A549 (cell line): ENCODE measurements around the gene KIF13A. TPM values are rescaled to one million over a fixed set of nuclear protein-coding genes. Genes with fewer than 3 reads are reported as not detected.

Experiments used
- ATAC-seq, 2 experiments: fragments of 200-7000 bp in 1 of 2; fragments of >200 bp in 1 of 2; cut with Nextera tagmentation in 1 of 2; cut with Tn5 transposase in 1 of 2; 3 replicates each; pipeline versions ENCODE4 v1.8.0 to v1.9.1; 2018 to 2020; ENCODE audit warnings: mild to moderate bottlenecking in 1 of 2, moderate library complexity in 1 of 2
- CTCF ChIA-PET: fragments of 300-600 bp; sonication (Branson Sonifier 250); formaldehyde crosslinking; extraction: SDS; loops from one replicate; lab custom pipeline; 2021; ENCODE audit warnings: antibody characterized with exemption, inconsistent platforms; lab: Yijun Ruan, JAX
- POLR2A ChIA-PET: fragments of 350-600 bp; formaldehyde crosslinking; extraction: SDS; loops from one replicate; lab custom pipeline; 2021; ENCODE audit warnings: antibody characterized with exemption, inconsistent platforms; lab: Yijun Ruan, JAX
- DNase-seq, 2 experiments: peaks; one replicate each; pipeline versions ENCODE4 v3.0.0 to v3.0.0-alpha.2; 2011 to 2016; ENCODE audit warnings: low read depth in 1 of 2, low spot score in 1 of 2
- FAIRE-seq: peaks from 2 replicates; lab custom pipeline; 2011; peaks lifted over from hg19 to GRCh38; lab: Jason Lieb, UNC
- H3K27ac ChIP-seq, 2 experiments: fragments of >200 bp; sonication (Bioruptor Twin); formaldehyde crosslinking; 3 replicates each; pipeline ENCODE4 v1.5.1; 2016 to 2017
- H3K4me1 ChIP-seq: fragments of >200 bp; sonication (Bioruptor Twin); formaldehyde crosslinking; 3 replicates; pipeline ENCODE4 v1.6.1; 2016
- H3K4me2 ChIP-seq: fragments of >200 bp; sonication (Bioruptor Twin); formaldehyde crosslinking; 3 replicates; pipeline ENCODE4 v1.6.1; 2016
- H3K4me3 ChIP-seq: fragments of >200 bp; sonication (Bioruptor Twin); formaldehyde crosslinking; 3 replicates; pipeline ENCODE4 v1.5.1; 2016
- H3K9me3 ChIP-seq: fragments of >200 bp; sonication (Bioruptor Twin); formaldehyde crosslinking; 3 replicates; pipeline ENCODE4 v1.6.1; 2016
- BCL3 ChIP-seq: fragments of >200 bp; sonication (Bioruptor Twin); formaldehyde crosslinking; IDR thresholded peaks from 3 replicates; pipeline ENCODE4 v1.6.1; 2016
- BHLHE40 ChIP-seq: IDR thresholded peaks from 2 replicates; pipeline ENCODE4 v1.6.1; 2012; ENCODE audit warnings: low read depth, low read length, inconsistent platforms
- CBX2 ChIP-seq: fragments of 200-600 bp; sonication (generic); IDR thresholded peaks from 2 replicates; pipeline ENCODE4 v1.6.1; 2016; ENCODE audit warnings: low read depth, mild to moderate bottlenecking, borderline replicate concordance
- CBX8 ChIP-seq: fragments of 200-600 bp; sonication (generic); IDR thresholded peaks from 2 replicates; pipeline ENCODE4 v1.6.1; 2016
- CHD2 ChIP-seq: fragments of 150-350 bp; IDR thresholded peaks from 2 replicates; pipeline ENCODE4 v1.6.1; 2014; ENCODE audit warnings: low read length; ENCODE audit not compliant: partially characterized antibody
- CTCF ChIP-seq: fragments of >200 bp; sonication (Bioruptor Twin); formaldehyde crosslinking; IDR thresholded peaks from 3 replicates; pipeline ENCODE4 v1.5.1; 2016
- ELK1 ChIP-seq: fragments of 150-350 bp; IDR thresholded peaks from 2 replicates; pipeline ENCODE4 v1.6.1; 2014; ENCODE audit warnings: low read depth, mild to moderate bottlenecking, low read length
- EP300 ChIP-seq, 2 experiments: fragments of >200 bp; sonication (Bioruptor Twin); formaldehyde crosslinking; IDR thresholded peaks; 2 replicates in 1 of 2; 3 replicates in 1 of 2; pipeline ENCODE4 v1.6.1; 2016 to 2017
- ESRRA ChIP-seq: fragments of 150-350 bp; IDR thresholded peaks from 2 replicates; pipeline ENCODE4 v1.6.1; 2014; ENCODE audit warnings: mild to moderate bottlenecking, low read length, borderline replicate concordance
- GATA3 ChIP-seq: IDR thresholded peaks from 2 replicates; pipeline ENCODE4 v1.6.1; 2012; ENCODE audit warnings: borderline replicate concordance
- HDAC2 ChIP-seq: fragments of 200-600 bp; sonication (generic); IDR thresholded peaks from 2 replicates; pipeline ENCODE4 v1.6.1; 2016
- HEYL ChIP-seq: fragments of 250-450 bp; sonication (Bioruptor Pico); IDR thresholded peaks from 2 replicates; pipeline ENCODE4 v1.8.0; 2021; ENCODE audit warnings: mild to moderate bottlenecking, moderate library complexity
- HMGXB4 ChIP-seq: fragments of 250-450 bp; sonication (Bioruptor Pico); IDR thresholded peaks from 2 replicates; pipeline ENCODE4 v1.5.0; 2021; ENCODE audit warnings: mild to moderate bottlenecking, moderate library complexity, borderline replicate concordance
- HOXA7 ChIP-seq: fragments of 250-450 bp; sonication (Bioruptor Pico); IDR thresholded peaks from 2 replicates; pipeline ENCODE4 v1.5.0; 2020; ENCODE audit warnings: mild to moderate bottlenecking, moderate library complexity
- HOXB13 ChIP-seq: fragments of 250-450 bp; sonication (Bioruptor Pico); IDR thresholded peaks from 2 replicates; pipeline ENCODE4 v1.5.0; 2020; ENCODE audit warnings: low read depth, mild to moderate bottlenecking, moderate library complexity
- HOXB5 ChIP-seq: fragments of 250-450 bp; sonication (Bioruptor Pico); IDR thresholded peaks from 2 replicates; pipeline ENCODE4 v1.5.0; 2020; ENCODE audit warnings: mild to moderate bottlenecking, moderate library complexity
- JUN ChIP-seq, 2 experiments: fragments of >200 bp; sonication (Bioruptor Twin); formaldehyde crosslinking; IDR thresholded peaks; 2 replicates in 1 of 2; 3 replicates in 1 of 2; pipeline ENCODE4 v1.6.1; 2016 to 2017
- JUNB ChIP-seq: fragments of >200 bp; sonication (Bioruptor Twin); formaldehyde crosslinking; IDR thresholded peaks from 2 replicates; pipeline ENCODE4 v1.6.1; 2016
- KDM1A ChIP-seq: fragments of 200-600 bp; sonication (generic); IDR thresholded peaks from 2 replicates; pipeline ENCODE4 v1.6.1; 2016; ENCODE audit warnings: low read depth, mild to moderate bottlenecking
- KDM5A ChIP-seq: fragments of 200-600 bp; sonication (generic); IDR thresholded peaks from 2 replicates; pipeline ENCODE4 v1.6.1; 2016; ENCODE audit warnings: antibody characterized with exemption, mild to moderate bottlenecking
- MAFK ChIP-seq: fragments of 450-650 bp; IDR thresholded peaks from 2 replicates; pipeline ENCODE4 v1.6.1; 2014; ENCODE audit not compliant: partially characterized antibody
- MAX ChIP-seq: IDR thresholded peaks from 2 replicates; pipeline ENCODE4 v1.6.1; 2012
- MAZ ChIP-seq: fragments of 150-350 bp; IDR thresholded peaks from 2 replicates; pipeline ENCODE4 v1.6.1; 2014; ENCODE audit warnings: antibody characterized with exemption, low read depth, low read length, borderline replicate concordance
- MYC ChIP-seq: IDR thresholded peaks from 2 replicates; pipeline ENCODE4 v1.6.1; 2012; ENCODE audit warnings: mild to moderate bottlenecking, inconsistent platforms, low read length, improper control_type of control experiment, borderline replicate concordance
- NR3C1 ChIP-seq: fragments of >200 bp; sonication (Bioruptor Twin); formaldehyde crosslinking; IDR thresholded peaks from 3 replicates; pipeline ENCODE4 v1.6.1; 2017
- PBX3 ChIP-seq: IDR thresholded peaks from 2 replicates; pipeline ENCODE4 v1.6.1; 2012
- POLR2A ChIP-seq: IDR thresholded peaks from 2 replicates; pipeline ENCODE4 v1.6.1; 2012; ENCODE audit warnings: mild to moderate bottlenecking, low read length
- RAD21 ChIP-seq, 2 experiments: fragments of >200 bp in 1 of 2; sonication (Bioruptor Twin) in 1 of 2; formaldehyde crosslinking in 1 of 2; IDR thresholded peaks in 1 of 2; conservative IDR thresholded peaks in 1 of 2; 2 replicates in 1 of 2; 3 replicates in 1 of 2; pipeline ENCODE4 v1.6.1; 2012 to 2018; ENCODE audit warnings: inconsistent platforms in 1 of 2
- TP53 ChIP-seq: fragments of 250-450 bp; sonication (Bioruptor Pico); IDR thresholded peaks from 2 replicates; pipeline ENCODE4 v1.5.0; 2021; ENCODE audit warnings: mild to moderate bottlenecking, moderate library complexity
- ZC3H11A ChIP-seq: fragments of 450-650 bp; IDR thresholded peaks from 2 replicates; pipeline ENCODE4 v1.6.1; 2014; ENCODE audit warnings: antibody characterized with exemption, mild to moderate bottlenecking
- ZNF302 ChIP-seq: fragments of 250-450 bp; sonication (Bioruptor Pico); IDR thresholded peaks from 2 replicates; pipeline ENCODE4 v1.9.0; 2021; ENCODE audit warnings: inconsistent platforms, mild to moderate bottlenecking, moderate library complexity
- WGBS: methylation state at CpG from one replicate; pipeline ENCODE4 v1.1.6; 2017; ENCODE audit errors: missing lambda C conversion rate; 5-methylcytosine and 5-hydroxymethylcytosine counted together
- polyA plus RNA-seq, 4 experiments: library from polyadenylated mRNA; depleted of rRNA in 3 of 4; stranded (reverse); fragments of >200 nt; fragmentation: RNase III in 1 of 4; extraction: RNeasy Plus Mini Kit Qiagen cat#74134 plus additional on column Dnase treatment in 1 of 4; gene quantifications; 2 replicates in 3 of 4; 3 replicates in 1 of 4; pipeline ENCODE4 v1.2.3, GENCODE V29; 2011 to 2017

Gene KIF13A
- polyA plus RNA-seq, 2 of the 4 experiments (the other 2 are of a cell fraction), result 30.2 to 39.4 TPM

- POLR2A ChIA-PET, result no interaction called here
- CTCF ChIA-PET, result interaction anchor here (0.6 to 1.1 kb wide), 2 partner anchors 156 to 257 kb away, joined by 3 to 5 read pairs; partner anchors contain the start of gene KIF13A
- H3K27ac ChIP-seq, result no peak overlapping the region
- no peak for TF ChIP-seq MAFK
- TF ChIP-seq HOXB5 (CRISPR knock-in tag), result no peak
- no peak for TF ChIP-seq JUNB
- TF ChIP-seq TP53 (CRISPR knock-in tag), result no peak
- no peak for TF ChIP-seq POLR2A
- no peak for TF ChIP-seq GATA3
- no peak for TF ChIP-seq NR3C1
- TF ChIP-seq KDM1A, result no peak
- TF ChIP-seq ESRRA, result no peak
- TF ChIP-seq ZC3H11A, result no peak
- no peak for TF ChIP-seq HEYL (CRISPR knock-in tag)
- TF ChIP-seq KDM5A, result no peak
- no peak for TF ChIP-seq MAZ
- no peak for TF ChIP-seq BCL3
- no peak for TF ChIP-seq PBX3
- TF ChIP-seq, all 56 proteins: peak for 0
- 81% methylated on average over 4 of the region's 4 CpGs for WGBS
- FAIRE-seq, result no peak
- DNase-seq, result no peak
- no peaks in the 10 kb centered on the region for H3K9me3 ChIP-seq
- no peak overlapping the region for H3K4me2 ChIP-seq
- no peak for ATAC-seq
- no peak overlapping the region for H3K4me3 ChIP-seq
- H3K4me1 ChIP-seq, result no peaks in the 10 kb centered on the region
Measured at GRCh38 chr6:17831135-17831534, 156.3 kb downstream of the KIF13A start.

- no peak for TF ChIP-seq ELK1
- no peak for TF ChIP-seq KDM5A
- no peak for TF ChIP-seq CBX2
- no peak for TF ChIP-seq ESRRA
- TF ChIP-seq CTCF, result no peak
- TF ChIP-seq GATA3, result no peak
- no peak for TF ChIP-seq BHLHE40
- POLR2A ChIA-PET, result no interaction called here
- 57% methylated on average over 3 of the region's 3 CpGs for WGBS
- no peak for ATAC-seq
- no peak for DNase-seq
- CTCF ChIA-PET, result no interaction called here
- Histone ChIP-seq H3K4me3 (no peak overlapping the region), H3K9me3 (no peaks in the 10 kb centered on the region), H3K4me2 (no peak overlapping the region), H3K27ac (no peak overlapping the region), H3K4me1 (no peaks in the 10 kb centered on the region)
- FAIRE-seq, result no peak
Measured at GRCh38 chr6:17829905-17830304, 157.5 kb downstream of the KIF13A start.

GRCh38 chr6:17828149-17828548, 159.3 kb downstream of the KIF13A start:
- ChIA-PET POLR2A (no interaction called here), CTCF (interaction anchor here (0.7 kb wide), 1 partner anchor 11 kb away, joined by 3 read pairs; no protein-coding TSS in a partner anchor)
- no peak for FAIRE-seq
- Histone ChIP-seq H3K4me2 (no peak overlapping the region), H3K9me3 (no peaks in the 10 kb centered on the region), H3K4me1 (no peaks in the 10 kb centered on the region), H3K27ac (no peak overlapping the region), H3K4me3 (no peak overlapping the region)
- ATAC-seq, result no peak
- DNase-seq, result no peak
- 87% methylated on average over 5 of the region's 5 CpGs for WGBS
- TF ChIP-seq POLR2A, result no peak
- no peak for TF ChIP-seq HOXB13 (CRISPR knock-in tag)
- no peak for TF ChIP-seq JUN (IDR thresholded peaks at IDR 0.05)
- TF ChIP-seq HMGXB4 (CRISPR knock-in tag), result no peak
- no peak for TF ChIP-seq ZNF302 (CRISPR knock-in tag)
- no peak for TF ChIP-seq MAFK
- TF ChIP-seq MAX, result no peak
- TF ChIP-seq MYC, result no peak
- TF ChIP-seq HOXA7, result no peak
- no peak for TF ChIP-seq CBX8
- no peak for TF ChIP-seq JUNB
- TF ChIP-seq EP300 (IDR thresholded peaks at IDR 0.05), result no peak
- no peak for TF ChIP-seq HDAC2
- TF ChIP-seq CHD2, result no peak
- no peak for TF ChIP-seq RAD21 (conservative IDR thresholded peaks at IDR 0.05 in 1 of 2, IDR thresholded peaks at IDR 0.05 in 1 of 2)
